SK-N-SH (cell line): ENCODE results near the gene TRPV5. TPM values are rescaled to one million over a fixed set of nuclear protein-coding genes. Genes with fewer than 3 reads are reported as not detected.

Experiments used
- CTCF ChIA-PET: fragments of 300-600, 350-600 bp; formaldehyde crosslinking; extraction: SDS; loops from one replicate; lab custom pipeline; 2021; lab: Yijun Ruan, JAX
- POLR2A ChIA-PET: fragments of 350-600 bp; sonication (Branson Sonifier 250); formaldehyde crosslinking; extraction: SDS; loops from one replicate; lab custom pipeline; 2020; ENCODE audit warnings: antibody characterized with exemption, inconsistent platforms; lab: Yijun Ruan, JAX
- DNase-seq: peaks from one replicate; pipeline ENCODE4 v3.0.0; 2012
- H2AFZ ChIP-seq: fragments of 200-600 bp; sonication (generic); 2 replicates; pipeline ENCODE4 v1.8.1; 2016; ENCODE audit warnings: antibody characterized with exemption, mild to moderate bottlenecking, low read depth
- H3F3A ChIP-seq: fragments of 200-600 bp; sonication (generic); replicated peaks from 2 replicates; pipeline ENCODE3; 2016; ENCODE audit warnings: antibody characterized with exemption, mild to moderate bottlenecking; ENCODE audit not compliant: insufficient read depth
- H3K27ac ChIP-seq, 2 experiments: fragments of 200-500 bp in 1 of 2; fragments of 200-600 bp in 1 of 2; sonication (Bioruptor generic) in 1 of 2; sonication (generic), shearing (Covaris generic) in 1 of 2; 2 replicates each; pipeline versions ENCODE4 v1.5.1 to v1.6.1; 2014 to 2016; ENCODE audit warnings: low read depth in 2 of 2, inconsistent platforms in 1 of 2, low read length in 1 of 2, mild to moderate bottlenecking in 1 of 2, mixed read lengths in 1 of 2
- H3K27me3 ChIP-seq: fragments of 200-600 bp; sonication (generic), shearing (Covaris generic); 2 replicates; pipeline ENCODE4 v1.6.1; 2016; ENCODE audit warnings: mixed run types; ENCODE audit not compliant: insufficient read depth
- H3K36me3 ChIP-seq, 2 experiments: fragments of 200-500 bp in 1 of 2; fragments of 200-600 bp in 1 of 2; sonication (Bioruptor generic) in 1 of 2; sonication (generic) in 1 of 2; replicated peaks in 1 of 2; 2 replicates each; pipeline versions ENCODE3 to v1.5.1; 2014 to 2016; ENCODE audit warnings: low read length in 1 of 2, mild to moderate bottlenecking in 1 of 2; ENCODE audit not compliant: insufficient read depth in 2 of 2, control insufficient read depth in 1 of 2
- H3K4me1 ChIP-seq, 2 experiments: fragments of 200-500 bp in 1 of 2; fragments of 200-600 bp in 1 of 2; sonication (Bioruptor generic) in 1 of 2; sonication (generic), shearing (Covaris generic) in 1 of 2; 2 replicates each; pipeline versions ENCODE4 v1.5.1 to v1.6.1; 2014 to 2016; ENCODE audit warnings: low read depth in 1 of 2, low read length in 1 of 2, mixed run types in 1 of 2; ENCODE audit not compliant: insufficient read depth in 2 of 2, control insufficient read depth in 1 of 2
- H3K4me2 ChIP-seq: fragments of 200-600 bp; sonication (generic), shearing (Covaris generic); 2 replicates; pipeline ENCODE4 v1.6.1; 2017; ENCODE audit warnings: mixed run types
- H3K4me3 ChIP-seq, 2 experiments: fragments of 200-500 bp in 1 of 2; fragments of 200-600 bp in 1 of 2; sonication (Bioruptor generic) in 1 of 2; sonication (generic), shearing (Covaris generic) in 1 of 2; 2 replicates each; pipeline versions ENCODE4 v1.5.1 to v1.8.1; 2014 to 2016; ENCODE audit warnings: low read depth in 2 of 2, inconsistent platforms in 1 of 2, low read length in 1 of 2, mild to moderate bottlenecking in 1 of 2, mixed read lengths in 1 of 2, moderate library complexity in 1 of 2
- H3K79me2 ChIP-seq: fragments of 200-600 bp; sonication (generic); 2 replicates; pipeline ENCODE4 v1.8.1; 2017; ENCODE audit warnings: mild to moderate bottlenecking; ENCODE audit not compliant: insufficient read depth
- H3K9ac ChIP-seq: fragments of 200-600 bp; sonication (generic); 2 replicates; pipeline ENCODE4 v1.6.1; 2017; ENCODE audit warnings: mixed run types
- H3K9me2 ChIP-seq: fragments of 200-600 bp; sonication (generic); 2 replicates; pipeline ENCODE4 v1.6.1; 2017; ENCODE audit warnings: mixed run types
- H3K9me3 ChIP-seq: fragments of 200-600 bp; sonication (generic); 2 replicates; pipeline ENCODE4 v1.6.1; 2017; ENCODE audit warnings: mixed run types, mild to moderate bottlenecking, moderate library complexity
- H4K20me1 ChIP-seq: fragments of 200-600 bp; sonication (generic); 2 replicates; pipeline ENCODE4 v1.6.1; 2017; ENCODE audit warnings: mild to moderate bottlenecking, mixed run types; ENCODE audit not compliant: insufficient read depth
- ELF1 ChIP-seq: IDR thresholded peaks from 2 replicates; pipeline ENCODE4 v1.4.0; 2012
- EP300 ChIP-seq, 2 experiments: IDR thresholded peaks; 2 replicates each; pipeline versions ENCODE4 v1.4.0 to v1.6.1; 2012; ENCODE audit warnings: borderline replicate concordance in 1 of 2, low read depth in 1 of 2, low read length in 1 of 2
- EZH2phosphoT487 ChIP-seq: fragments of 200-600 bp; sonication (generic); IDR thresholded peaks from 2 replicates; pipeline ENCODE4 v1.6.1; 2017; ENCODE audit warnings: low read depth, mixed run types, mild to moderate bottlenecking, antibody characterized with exemption, moderate library complexity, borderline replicate concordance
- FOSL2 ChIP-seq: IDR thresholded peaks from 2 replicates; pipeline ENCODE4 v1.4.0; 2012; ENCODE audit warnings: low read depth, mild to moderate bottlenecking, moderate library complexity, borderline replicate concordance
- FOXM1 ChIP-seq: IDR thresholded peaks from 2 replicates; pipeline ENCODE4 v1.4.0; 2012; ENCODE audit warnings: low read depth, mild to moderate bottlenecking
- GABPA ChIP-seq: IDR thresholded peaks from 2 replicates; pipeline ENCODE4 v1.4.0; 2012; ENCODE audit warnings: low read depth, mild to moderate bottlenecking
- MAX ChIP-seq: IDR thresholded peaks from 2 replicates; pipeline ENCODE4 v1.4.0; 2012; ENCODE audit warnings: low read depth
- NFIC ChIP-seq: IDR thresholded peaks from 2 replicates; pipeline ENCODE4 v1.4.0; 2012; ENCODE audit warnings: borderline replicate concordance
- POLR2AphosphoS5 ChIP-seq: IDR thresholded peaks from 2 replicates; pipeline ENCODE4 v1.6.1; 2012; ENCODE audit warnings: low read depth, low read length
- TAF1 ChIP-seq: IDR thresholded peaks from 2 replicates; pipeline ENCODE4 v1.6.1; 2012; ENCODE audit warnings: low read depth, mild to moderate bottlenecking, low read length, moderate library complexity, borderline replicate concordance
- TEAD4 ChIP-seq: IDR thresholded peaks from 2 replicates; pipeline ENCODE4 v1.4.0; 2012; ENCODE audit warnings: mild to moderate bottlenecking, borderline replicate concordance; ENCODE audit not compliant: insufficient read depth
- ZBTB33 ChIP-seq: IDR thresholded peaks from 2 replicates; pipeline ENCODE4 v1.4.0; 2012; ENCODE audit warnings: low read depth, borderline replicate concordance
- WGBS: methylation state at CpG from one replicate; pipeline ENCODE4 v1.1.6; 2017; ENCODE audit warnings: low lambda C conversion rate; 5-methylcytosine and 5-hydroxymethylcytosine counted together
- polyA plus RNA-seq, 3 experiments: library from polyadenylated mRNA; depleted of rRNA; stranded (reverse); fragments of >200 nt; gene quantifications; 2 replicates each; pipeline ENCODE4 v1.2.3, GENCODE V29; 2012
- TF ChIP-seq, protein P1 (sequence below): fragments of 150-350 bp; IDR thresholded peaks from 2 replicates; pipeline ENCODE4 v1.6.1; 2016; ENCODE audit warnings: mild to moderate bottlenecking, low read depth, low read length
- TF ChIP-seq, protein P2 (sequence below): fragments of 200-600 bp; sonication (generic); IDR thresholded peaks from 2 replicates; pipeline ENCODE4 v1.6.1; 2017; ENCODE audit warnings: antibody characterized with exemption, mild to moderate bottlenecking, moderate library complexity

TRPV5 gene
- polyA plus RNA-seq, 1 of the 3 experiments (the other 2 are of a cell fraction): not detected

- Histone ChIP-seq H3K9ac (no peak overlapping the region), H3K27me3 (peaks cover 30% of the 10 kb centered on the region; the same call in 1 of the 2 replicates), H3K9me3 (no peaks in the 10 kb centered on the region), H3K79me2 (no peaks in the 10 kb centered on the region), H3K36me3 (no peaks in the 10 kb centered on the region), H2AFZ (no peak overlapping the region), H3K9me2 (no peaks in the 10 kb centered on the region)
- 10% methylated on average over 2 of the region's 2 CpGs for WGBS
- no peak for DNase-seq
- TF ChIP-seq FOSL2: no peak
- no peak for TF ChIP-seq ELF1
- TF ChIP-seq ZBTB33: no peak
- no peak for TF ChIP-seq NFIC
- TF ChIP-seq TEAD4: no peak
- no peak for TF ChIP-seq POLR2AphosphoS5
- TF ChIP-seq MAX: no peak
- TF ChIP-seq EZH2phosphoT487: no peak
- TF ChIP-seq, protein P1, sequence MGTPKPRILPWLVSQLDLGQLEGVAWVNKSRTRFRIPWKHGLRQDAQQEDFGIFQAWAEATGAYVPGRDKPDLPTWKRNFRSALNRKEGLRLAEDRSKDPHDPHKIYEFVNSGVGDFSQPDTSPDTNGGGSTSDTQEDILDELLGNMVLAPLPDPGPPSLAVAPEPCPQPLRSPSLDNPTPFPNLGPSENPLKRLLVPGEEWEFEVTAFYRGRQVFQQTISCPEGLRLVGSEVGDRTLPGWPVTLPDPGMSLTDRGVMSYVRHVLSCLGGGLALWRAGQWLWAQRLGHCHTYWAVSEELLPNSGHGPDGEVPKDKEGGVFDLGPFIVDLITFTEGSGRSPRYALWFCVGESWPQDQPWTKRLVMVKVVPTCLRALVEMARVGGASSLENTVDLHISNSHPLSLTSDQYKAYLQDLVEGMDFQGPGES: no peak
- no peak for TF ChIP-seq GABPA
- no peak for TF ChIP-seq TAF1
- TF ChIP-seq FOXM1: no peak
- TF ChIP-seq EP300 (IDR thresholded peaks at IDR 0.05; ENCODE audit: borderline replicate concordance in 1 of 2, low read depth in 1 of 2, low read length in 1 of 2): no peak
- TF ChIP-seq, protein P2, sequence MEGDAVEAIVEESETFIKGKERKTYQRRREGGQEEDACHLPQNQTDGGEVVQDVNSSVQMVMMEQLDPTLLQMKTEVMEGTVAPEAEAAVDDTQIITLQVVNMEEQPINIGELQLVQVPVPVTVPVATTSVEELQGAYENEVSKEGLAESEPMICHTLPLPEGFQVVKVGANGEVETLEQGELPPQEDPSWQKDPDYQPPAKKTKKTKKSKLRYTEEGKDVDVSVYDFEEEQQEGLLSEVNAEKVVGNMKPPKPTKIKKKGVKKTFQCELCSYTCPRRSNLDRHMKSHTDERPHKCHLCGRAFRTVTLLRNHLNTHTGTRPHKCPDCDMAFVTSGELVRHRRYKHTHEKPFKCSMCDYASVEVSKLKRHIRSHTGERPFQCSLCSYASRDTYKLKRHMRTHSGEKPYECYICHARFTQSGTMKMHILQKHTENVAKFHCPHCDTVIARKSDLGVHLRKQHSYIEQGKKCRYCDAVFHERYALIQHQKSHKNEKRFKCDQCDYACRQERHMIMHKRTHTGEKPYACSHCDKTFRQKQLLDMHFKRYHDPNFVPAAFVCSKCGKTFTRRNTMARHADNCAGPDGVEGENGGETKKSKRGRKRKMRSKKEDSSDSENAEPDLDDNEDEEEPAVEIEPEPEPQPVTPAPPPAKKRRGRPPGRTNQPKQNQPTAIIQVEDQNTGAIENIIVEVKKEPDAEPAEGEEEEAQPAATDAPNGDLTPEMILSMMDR: no peak
- TF ChIP-seq, all 33 proteins: peak for 0
- Histone ChIP-seq H3K4me1 (no peaks in the 10 kb centered on the region), H4K20me1 (no peaks in the 10 kb centered on the region), H3F3A (no peaks in the 10 kb centered on the region), H3K4me2 (no peak overlapping the region), H3K27ac (no peak overlapping the region), H3K4me3 (no peak overlapping the region)
- CTCF ChIA-PET: no interaction called here
- POLR2A ChIA-PET: no interaction called here
Observed at GRCh38 chr7:142963993-142964392, 30.4 kb upstream of the TRPV5 start.
